ENCODE measurements around the gene EML6.

Gene EML6

GRCh38 chr2:54925022-54925421, 201.6 kb downstream of the EML6 start:
- Histone ChIP-seq H3K9me3 (ENCODE audit: low read depth, low read length) (peaks cover 4% of the 10 kb centered on the region; the same call in 1 of the 2 replicates), H3K9ac (ENCODE audit: insufficient read length) (no peak overlapping the region), H3K4me3 (no peak overlapping the region), H3K27ac (no peak overlapping the region), H3K36me3 (ENCODE audit: insufficient read depth, low read length) (no peaks in the 10 kb centered on the region)
- TF ChIP-seq POLR2AphosphoS5 (IDR thresholded peaks at IDR 0.05; ENCODE audit: borderline replicate concordance, low read depth, low read length) (no peak), EZH2 (IDR thresholded peaks at IDR 0.05) (no peak), FOXP2 (optimal IDR thresholded peaks at IDR 0.05; ENCODE audit: control extremely low read depth, extremely low read length, insufficient read depth) (no peak)
- DNase-seq (ENCODE audit: low read depth, low spot score), result no peak

GRCh38 chr2:54927085-54927750, 203.8 kb downstream of the EML6 start:
- no peak overlapping the region for H3K4me3 ChIP-seq

GRCh38 chr2:54927751-54928615, 204.5 kb downstream of the EML6 start:
- Histone ChIP-seq H3K9me3 (ENCODE audit: low read depth, low read length) (no peaks in the 10 kb centered on the region), H3K9ac (ENCODE audit: insufficient read length) (no peak overlapping the region), H3K36me3 (ENCODE audit: insufficient read depth, low read length) (no peaks in the 10 kb centered on the region), H3K27ac (no peak overlapping the region), H3K4me3 (no peak overlapping the region)
- no peak for DNase-seq (ENCODE audit: low read depth, low spot score)
- no peak for TF ChIP-seq EZH2 (IDR thresholded peaks at IDR 0.05)

More at GRCh38 chr2:54927085-54927750, 203.8 kb downstream of the EML6 start:
- Histone ChIP-seq H3K9ac (ENCODE audit: insufficient read length) (no peak overlapping the region), H3K36me3 (ENCODE audit: insufficient read depth, low read length) (no peaks in the 10 kb centered on the region), H3K27ac (no peak overlapping the region), H3K9me3 (ENCODE audit: low read depth, low read length) (no peaks in the 10 kb centered on the region)
- no peak for DNase-seq (ENCODE audit: low read depth, low spot score)
- TF ChIP-seq POLR2AphosphoS5 (IDR thresholded peaks at IDR 0.05; ENCODE audit: borderline replicate concordance, low read depth, low read length) (no peak), EZH2 (IDR thresholded peaks at IDR 0.05) (no peak), FOXP2 (optimal IDR thresholded peaks at IDR 0.05; ENCODE audit: control extremely low read depth, extremely low read length, insufficient read depth) (no peak)

- no peak for DNase-seq (ENCODE audit: low read depth, low spot score)
- Histone ChIP-seq H3K36me3 (ENCODE audit: insufficient read depth, low read length) (no peaks in the 10 kb centered on the region), H3K9me3 (ENCODE audit: low read depth, low read length) (no peaks in the 10 kb centered on the region), H3K4me3 (no peak overlapping the region), H3K9ac (ENCODE audit: insufficient read length) (no peak overlapping the region), H3K27ac (no peak overlapping the region)
- no peak for TF ChIP-seq POLR2AphosphoS5 (IDR thresholded peaks at IDR 0.05; ENCODE audit: borderline replicate concordance, low read depth, low read length)
- TF ChIP-seq EZH2 (IDR thresholded peaks at IDR 0.05), result no peak
- TF ChIP-seq FOXP2 (optimal IDR thresholded peaks at IDR 0.05; ENCODE audit: control extremely low read depth, extremely low read length, insufficient read depth), result no peak
Measured at GRCh38 chr2:54928719-54929118, 205.3 kb downstream of the EML6 start.

GRCh38 chr2:54931473-54931872, 208.0 kb downstream of the EML6 start:
- no peak overlapping the region for H3K4me3 ChIP-seq
- no peak for DNase-seq (ENCODE audit: low read depth, low spot score)
- TF ChIP-seq POLR2AphosphoS5 (IDR thresholded peaks at IDR 0.05; ENCODE audit: borderline replicate concordance, low read depth, low read length) (no peak), FOXP2 (optimal IDR thresholded peaks at IDR 0.05; ENCODE audit: control extremely low read depth, extremely low read length, insufficient read depth) (no peak), EZH2 (IDR thresholded peaks at IDR 0.05) (no peak)

GRCh38 chr2:54935389-54935788, 211.9 kb downstream of the EML6 start:
- Histone ChIP-seq H3K27ac (no peak overlapping the region), H3K9me3 (ENCODE audit: low read depth, low read length) (no peaks in the 10 kb centered on the region), H3K36me3 (ENCODE audit: insufficient read depth, low read length) (no peaks in the 10 kb centered on the region), H3K9ac (ENCODE audit: insufficient read length) (no peak overlapping the region), H3K4me3 (no peak overlapping the region)
- TF ChIP-seq POLR2AphosphoS5 (IDR thresholded peaks at IDR 0.05; ENCODE audit: borderline replicate concordance, low read depth, low read length) (no peak), FOXP2 (optimal IDR thresholded peaks at IDR 0.05; ENCODE audit: control extremely low read depth, extremely low read length, insufficient read depth) (no peak), EZH2 (IDR thresholded peaks at IDR 0.05) (no peak)
- DNase-seq (ENCODE audit: low read depth, low spot score), result no peak

More at GRCh38 chr2:54931473-54931872, 208.0 kb downstream of the EML6 start:
- Histone ChIP-seq H3K36me3 (ENCODE audit: insufficient read depth, low read length) (no peaks in the 10 kb centered on the region), H3K27ac (no peak overlapping the region), H3K9ac (ENCODE audit: insufficient read length) (no peak overlapping the region), H3K9me3 (ENCODE audit: low read depth, low read length) (no peaks in the 10 kb centered on the region)

GRCh38 chr2:54936766-54937165, 213.3 kb downstream of the EML6 start:
- H3K36me3 ChIP-seq (ENCODE audit: insufficient read depth, low read length), result no peaks in the 10 kb centered on the region
- DNase-seq (ENCODE audit: low read depth, low spot score), result no peak
- H3K27ac ChIP-seq, result no peak overlapping the region
- no peaks in the 10 kb centered on the region for H3K9me3 ChIP-seq (ENCODE audit: low read depth, low read length)
- H3K9ac ChIP-seq (ENCODE audit: insufficient read length), result no peak overlapping the region
- H3K4me3 ChIP-seq, result no peak overlapping the region
- TF ChIP-seq POLR2AphosphoS5 (IDR thresholded peaks at IDR 0.05; ENCODE audit: borderline replicate concordance, low read depth, low read length), result no peak
- TF ChIP-seq FOXP2 (optimal IDR thresholded peaks at IDR 0.05; ENCODE audit: control extremely low read depth, extremely low read length, insufficient read depth), result no peak
- TF ChIP-seq EZH2 (IDR thresholded peaks at IDR 0.05), result no peak

GRCh38 chr2:54939446-54940118, 216.1 kb downstream of the EML6 start:
- DNase-seq (ENCODE audit: low read depth, low spot score), result no peak
- Histone ChIP-seq H3K27ac (no peak overlapping the region), H3K9ac (ENCODE audit: insufficient read length) (no peak overlapping the region), H3K36me3 (ENCODE audit: insufficient read depth, low read length) (no peaks in the 10 kb centered on the region), H3K4me3 (no peak overlapping the region), H3K9me3 (ENCODE audit: low read depth, low read length) (no peaks in the 10 kb centered on the region)
- no peak for TF ChIP-seq FOXP2 (optimal IDR thresholded peaks at IDR 0.05; ENCODE audit: control extremely low read depth, extremely low read length, insufficient read depth)
- TF ChIP-seq EZH2 (IDR thresholded peaks at IDR 0.05), result no peak
- TF ChIP-seq POLR2AphosphoS5 (IDR thresholded peaks at IDR 0.05; ENCODE audit: borderline replicate concordance, low read depth, low read length), result no peak

All from SK-N-MC (cell line).